GM18951 (cell line): ENCODE results near the gene ANKRD28.
"Not testable (repeated sequence)": the region's sequence is repeated elsewhere in the genome, so short reads cannot be mapped to it uniquely, and the experiment has no call there.

ENCODE experiments used
- POLR2A ChIP-seq: IDR thresholded peaks from 4 replicates; pipeline ENCODE4 v1.6.1; 2011; ENCODE audit warnings: mild to moderate bottlenecking; ENCODE audit not compliant: insufficient read length, insufficient read depth; ENCODE audit errors: extremely low read depth
- in situ Hi-C: fragments of 300-500 bp; cut with MboI; formaldehyde crosslinking; loops from one replicate; pipeline ENCODE4 v1.12.0; 2022; ENCODE audit warnings: low sequenced_read_pairs, mixed read lengths, inconsistent platforms; ENCODE audit not compliant: unreplicated experiment

ANKRD28 gene

DNA sequence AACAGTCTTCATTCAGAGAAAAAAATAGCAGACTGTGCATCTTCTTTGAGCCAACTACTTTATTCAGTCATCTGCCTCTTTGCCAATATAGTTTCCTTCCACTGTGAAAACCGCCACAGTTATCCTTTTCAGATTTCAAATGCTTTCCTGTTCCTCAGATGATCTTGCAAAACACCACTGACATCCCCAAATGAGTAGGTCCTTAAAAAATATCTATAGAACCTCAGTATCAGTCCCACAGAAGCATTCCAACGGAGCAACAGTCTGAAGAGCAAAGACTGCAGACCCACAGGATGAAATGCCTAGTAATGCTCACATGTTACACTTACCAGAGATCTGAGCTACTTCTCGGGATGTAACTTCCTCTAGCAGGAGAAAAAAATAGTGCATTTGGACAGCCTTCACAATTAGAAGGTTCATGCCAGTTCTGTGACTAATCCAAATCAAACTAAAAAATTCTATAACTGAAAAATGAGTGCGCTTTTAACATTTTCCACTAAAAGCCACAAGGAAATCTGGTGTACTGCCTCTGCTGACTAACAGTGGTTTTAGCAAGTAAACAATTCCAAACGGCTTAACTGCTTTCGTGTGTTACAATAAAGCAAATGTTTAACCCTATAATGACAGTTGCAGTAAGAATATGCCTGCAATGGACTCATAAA lies at the start of gene ANKRD28:
TSS of gene ANKRD28 (minus strand) at position 338 of the 662 bp plus-strand sequence. CDS start 1,458 bp downstream, outside the sequence.
- TF ChIP-seq POLR2A, result no peak
- in situ Hi-C loops, result loop anchor here (10.0 kb wide), 1 partner anchor 163 kb away; no protein-coding TSS in a partner anchor

DNA sequence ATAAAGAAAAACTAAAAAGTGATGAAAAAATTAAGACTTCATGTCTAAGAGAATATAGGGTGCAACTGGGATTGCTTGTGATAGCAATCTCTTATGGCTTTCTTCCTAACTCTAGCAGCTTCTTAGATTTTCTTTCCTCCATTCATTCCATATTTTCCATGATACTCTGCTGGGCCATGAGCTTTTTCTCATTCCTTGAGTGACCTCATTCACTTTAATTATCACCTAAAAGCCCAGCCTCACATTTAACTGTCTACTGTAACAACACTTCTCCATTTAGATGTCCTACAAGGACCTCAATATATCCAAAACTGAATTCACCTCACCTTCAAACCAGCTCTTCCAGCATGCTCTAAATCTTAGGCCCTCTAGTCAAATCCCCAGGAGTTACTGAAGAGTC lies 49.5 kb upstream of the ANKRD28 start:
- no peak for TF ChIP-seq POLR2A

DNA sequence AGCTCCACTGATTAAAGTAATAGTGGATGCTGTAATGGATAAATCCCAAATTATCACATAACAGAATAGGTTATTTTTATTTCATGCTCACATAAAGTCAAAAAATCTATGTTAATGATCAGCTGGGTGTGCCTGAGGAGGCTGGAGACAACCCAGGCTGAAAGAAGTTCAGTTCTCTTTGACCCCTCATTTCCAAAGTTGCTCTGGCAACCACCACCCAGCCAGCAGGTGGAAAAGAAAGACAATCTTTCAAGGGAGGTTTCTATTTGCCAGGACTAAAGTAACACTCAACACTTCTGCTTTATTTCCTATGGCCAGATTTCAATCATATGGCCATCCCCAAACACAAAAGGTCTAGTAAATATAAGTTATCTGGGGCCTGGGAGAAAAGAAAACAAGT lies 48.8 kb upstream of the ANKRD28 start:
- no peak for TF ChIP-seq POLR2A
- in situ Hi-C loops, result no loop called here

More for the DNA sequence above, 49.5 kb upstream of the ANKRD28 start:
- in situ Hi-C loops, result no loop called here

DNA sequence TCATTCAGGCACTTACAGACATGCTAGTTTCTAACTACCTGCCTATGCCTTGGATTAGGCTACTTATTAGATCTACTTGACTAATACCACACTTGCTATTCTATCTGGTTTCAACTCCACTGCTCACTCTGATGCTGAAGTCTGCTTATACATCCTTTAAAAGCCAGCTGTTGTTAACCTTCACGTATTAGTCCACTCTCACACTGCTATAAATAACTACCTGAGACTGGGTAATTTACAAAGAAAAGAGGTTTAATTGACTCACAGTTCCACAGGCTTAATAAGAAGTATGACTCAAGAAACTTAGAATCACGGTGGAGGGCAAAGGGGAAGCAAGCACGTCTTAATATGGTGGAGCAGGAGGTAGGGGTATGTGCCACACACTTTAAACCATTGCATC lies 47.7 kb upstream of the ANKRD28 start:
- TF ChIP-seq POLR2A, result no peak
- in situ Hi-C loops, result no loop called here

DNA sequence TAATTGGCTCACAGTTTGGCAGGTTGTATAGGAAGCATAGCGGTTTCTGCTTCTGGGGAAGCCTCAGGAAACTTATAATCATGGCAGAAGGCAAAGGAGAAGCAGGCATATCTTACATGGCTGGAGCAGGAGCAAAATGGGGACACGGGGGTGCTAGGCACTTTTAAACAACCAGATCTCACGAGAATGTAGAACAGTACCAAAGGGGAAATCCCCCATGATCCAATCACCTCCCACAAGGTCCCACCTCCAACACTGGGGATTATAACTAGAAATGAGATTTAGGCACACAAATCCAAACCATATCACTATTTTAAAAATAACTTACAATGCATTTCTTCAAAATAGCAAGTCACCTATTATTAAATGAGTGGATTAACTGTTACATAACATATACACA lies 47.1 kb upstream of the ANKRD28 start:
- in situ Hi-C loops, result no loop called here
- no peak for TF ChIP-seq POLR2A

DNA sequence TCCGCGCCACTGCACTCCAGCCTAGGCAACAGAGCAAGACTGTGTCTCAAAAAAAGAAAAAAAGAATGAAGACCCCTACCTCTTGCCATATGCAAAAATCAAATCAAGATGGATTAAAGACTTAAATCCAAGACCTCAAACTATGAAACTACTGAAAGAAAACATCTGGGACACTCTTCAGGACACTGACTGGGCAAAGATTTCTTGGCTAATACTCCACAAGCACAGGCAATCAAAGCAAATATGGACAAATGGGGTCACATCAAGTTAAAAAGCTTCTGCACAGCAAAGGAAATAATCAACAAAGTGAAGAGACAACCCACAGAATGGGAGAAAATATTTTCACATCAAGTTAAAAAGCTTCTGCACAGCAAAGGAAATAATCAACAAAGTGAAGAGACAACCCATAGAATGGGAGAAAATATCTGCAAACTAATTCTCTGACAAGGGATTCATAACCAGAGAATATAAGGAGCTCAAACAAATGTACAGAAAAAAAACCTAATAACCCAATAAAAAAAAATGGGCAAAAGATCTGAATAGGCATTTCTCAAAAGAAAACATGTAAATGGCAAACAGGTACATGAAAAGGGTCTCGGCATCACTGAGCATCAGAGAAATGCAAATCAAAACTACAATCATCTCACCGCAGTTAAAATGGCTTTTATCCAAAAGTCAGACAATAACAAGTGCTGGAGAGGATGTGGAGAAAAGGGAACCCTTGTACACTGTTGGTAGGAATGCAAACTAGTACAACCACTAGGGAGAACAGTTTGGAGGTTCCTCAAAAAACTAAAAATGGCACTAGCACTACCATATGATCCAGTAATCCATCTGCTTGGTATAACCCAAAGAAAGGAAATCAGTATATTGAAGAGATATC lies 43.6 kb upstream of the ANKRD28 start:
- in situ Hi-C loops, result not testable (repeated sequence)

DNA sequence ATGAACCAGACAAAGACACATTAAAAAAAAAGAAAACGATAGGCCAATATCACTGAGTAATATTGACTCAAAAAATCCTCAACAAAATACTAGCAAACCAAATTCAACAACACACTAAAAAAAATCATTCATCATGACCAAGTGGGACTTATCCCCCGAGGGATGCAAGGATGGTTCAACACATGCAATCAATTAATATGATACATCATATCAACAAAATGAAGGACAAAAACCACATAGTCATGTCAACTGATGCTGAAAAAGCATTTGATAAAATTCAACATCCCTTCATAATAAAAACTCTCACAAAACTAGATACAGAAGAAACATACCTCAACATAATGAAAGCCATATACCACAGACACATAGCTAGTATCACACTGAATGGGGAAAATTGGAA lies 41.8 kb upstream of the ANKRD28 start:
- in situ Hi-C loops, result no loop called here

DNA sequence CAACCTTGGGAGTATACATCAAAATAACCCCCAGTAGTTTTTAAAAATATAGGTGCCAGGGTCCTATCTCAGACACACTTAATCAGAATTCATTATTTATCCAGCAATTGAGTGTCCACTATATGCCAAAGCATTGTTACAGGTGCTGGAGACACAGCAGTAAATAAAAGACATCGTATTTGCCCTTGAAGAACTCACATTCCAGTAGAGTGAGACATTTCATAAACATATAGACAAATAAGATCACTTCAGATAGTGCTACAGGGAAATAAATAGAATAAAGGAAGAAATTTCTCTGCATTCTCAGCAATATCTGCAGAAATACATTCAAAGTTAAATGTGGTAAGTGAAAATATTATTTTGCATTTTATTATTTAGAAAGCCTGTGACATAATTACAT lies 34.1 kb upstream of the ANKRD28 start:
- no peak for TF ChIP-seq POLR2A
- in situ Hi-C loops, result no loop called here

More for the DNA sequence above, 41.8 kb upstream of the ANKRD28 start:
- no peak for TF ChIP-seq POLR2A

DNA sequence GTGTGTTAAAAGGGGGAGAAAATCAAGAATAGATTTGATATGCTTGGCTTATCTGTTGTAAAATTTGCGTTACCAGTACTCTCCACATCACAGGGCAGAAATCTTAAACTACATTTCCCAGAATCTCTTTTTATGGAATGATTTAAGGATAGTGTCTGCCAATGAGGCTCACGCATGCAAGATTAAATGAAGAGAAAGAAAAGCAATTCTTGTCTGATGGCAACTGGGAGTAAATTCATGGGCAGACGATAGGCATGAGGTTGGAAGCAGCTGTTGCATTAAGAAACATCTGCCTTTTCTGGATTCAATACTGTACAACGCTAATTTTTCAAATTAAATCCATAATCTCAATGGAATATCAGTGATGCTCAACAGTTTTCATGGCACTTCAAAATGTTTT lies 27.2 kb upstream of the ANKRD28 start:
- in situ Hi-C loops, result no loop called here

DNA sequence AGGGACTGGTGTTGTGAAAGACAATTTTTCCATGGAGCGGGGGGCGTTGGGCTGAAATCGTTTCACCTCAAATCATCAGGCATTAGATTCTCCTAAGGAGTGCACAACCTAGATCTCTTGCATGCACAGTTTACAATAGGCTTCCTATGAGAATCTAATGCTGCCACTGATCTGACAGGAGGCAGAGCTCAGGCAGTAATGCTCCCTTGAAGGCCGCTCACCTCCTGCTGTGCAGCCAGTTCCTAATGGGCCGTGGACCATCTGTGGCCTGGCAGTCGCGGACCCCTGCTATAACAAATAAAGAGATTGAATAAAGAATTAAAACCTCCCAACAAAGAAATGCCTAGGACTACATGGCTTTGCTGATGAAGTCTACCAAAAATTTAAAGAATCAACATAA lies 25.3 kb upstream of the ANKRD28 start:
- TF ChIP-seq POLR2A, result no peak
- in situ Hi-C loops, result no loop called here

More for the DNA sequence above, 27.2 kb upstream of the ANKRD28 start:
- TF ChIP-seq POLR2A, result no peak

DNA sequence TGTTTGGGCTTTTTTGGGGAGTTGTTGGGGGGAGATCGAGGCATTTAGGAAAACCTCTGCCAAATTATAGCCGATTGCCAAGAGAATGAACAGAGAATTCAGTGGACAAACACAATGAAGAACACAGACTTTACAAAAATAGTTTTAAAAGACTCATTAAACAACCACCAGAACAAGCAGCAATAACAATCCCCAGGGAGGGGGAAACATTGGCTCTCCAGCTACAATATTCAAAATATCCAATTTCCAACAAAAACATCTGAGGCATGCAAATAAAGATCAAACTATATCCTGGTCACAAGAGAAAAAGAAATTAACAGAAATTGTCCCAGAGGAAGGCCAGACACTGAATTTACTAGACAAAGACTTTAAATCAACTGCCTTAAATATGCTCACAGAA lies 24.5 kb upstream of the ANKRD28 start:
- in situ Hi-C loops, result no loop called here
- no peak for TF ChIP-seq POLR2A

DNA sequence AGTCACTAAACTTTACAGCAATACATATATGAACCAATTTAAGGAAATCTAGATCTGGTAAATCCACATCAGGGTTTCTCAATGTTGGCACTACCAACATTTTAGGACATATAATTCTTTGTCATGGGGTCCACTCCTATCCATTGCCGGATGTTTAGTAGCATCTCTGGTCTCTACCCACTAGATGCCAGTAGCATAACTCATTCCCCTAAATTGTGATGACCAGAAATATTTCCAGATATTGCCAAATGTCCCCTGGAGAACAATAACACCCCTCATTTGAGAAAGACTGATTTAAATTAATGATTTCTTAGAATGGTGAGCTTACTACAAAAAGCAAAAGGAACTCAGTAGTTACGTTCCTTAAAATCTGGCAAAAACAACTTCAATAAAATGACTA lies 23.1 kb upstream of the ANKRD28 start:
- in situ Hi-C loops, result no loop called here
- TF ChIP-seq POLR2A, result no peak

DNA sequence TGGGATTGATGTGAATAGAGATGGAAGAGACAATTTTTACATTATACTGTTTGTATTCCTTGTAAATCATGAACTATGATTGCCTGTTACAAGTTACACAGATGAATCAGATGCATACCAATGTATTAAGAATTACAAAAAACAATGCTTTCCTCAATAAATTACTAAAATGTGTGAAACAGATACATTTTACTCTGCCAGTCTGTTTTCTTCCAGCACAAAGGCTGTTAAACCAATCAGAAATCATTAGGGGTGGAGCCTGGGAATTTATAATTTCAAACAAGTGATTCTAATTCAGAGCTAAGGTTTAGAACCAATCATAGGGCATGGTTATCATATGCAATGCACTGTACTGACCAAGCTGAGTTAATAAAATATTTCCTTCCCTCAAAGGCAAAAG lies 21.8 kb upstream of the ANKRD28 start:
- in situ Hi-C loops, result no loop called here
- no peak for TF ChIP-seq POLR2A

DNA sequence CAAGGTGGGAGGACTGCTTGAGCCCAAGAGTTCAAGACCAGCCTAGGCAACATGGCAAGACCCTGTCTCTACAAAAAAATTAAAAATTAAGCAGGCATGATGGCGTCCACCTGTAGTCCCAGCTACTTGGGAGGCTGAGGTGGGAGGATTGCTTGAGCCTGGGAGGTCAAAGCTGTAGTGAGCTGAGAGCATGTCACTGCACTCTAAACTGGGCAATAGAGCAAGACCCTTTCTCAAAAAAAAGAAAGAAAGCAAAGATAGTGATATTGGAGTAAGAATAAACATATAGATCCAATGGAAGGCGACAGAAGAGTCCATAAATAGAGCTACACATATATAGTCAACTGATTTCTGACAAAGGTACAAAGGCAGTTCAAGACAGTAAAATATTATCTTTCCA lies 21.3 kb upstream of the ANKRD28 start:
- TF ChIP-seq POLR2A, result no peak
- in situ Hi-C loops, result no loop called here
